ENCODE results near the gene ADGB.

The ADGB gene

DNA sequence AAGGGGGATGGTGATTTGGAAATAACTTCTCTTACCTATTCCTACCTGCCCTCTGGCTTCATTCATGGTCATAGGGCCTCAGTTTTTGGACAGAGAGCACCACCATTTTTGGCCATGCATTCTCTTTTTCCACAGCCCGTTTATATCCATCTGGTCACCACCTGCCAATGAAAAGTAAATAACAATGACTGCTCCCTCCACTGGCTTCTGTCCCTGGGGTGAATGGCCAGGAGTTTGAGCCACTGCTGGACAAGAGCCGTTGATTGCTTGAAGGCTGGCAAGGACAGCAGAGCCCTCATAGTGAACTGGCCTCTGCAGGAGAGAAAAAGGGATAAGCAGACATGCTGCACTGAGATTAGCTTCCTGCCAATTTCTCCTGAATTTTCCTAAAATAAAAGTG is 261.8 kb downstream of the ADGB start:
- Histone ChIP-seq H3K4me3 (ENCODE audit: low read length in 2 of 2) (no peak overlapping the region), H3K4me1 (ENCODE audit: control insufficient read depth, insufficient read depth, low read length) (peaks cover 4% of the 10 kb centered on the region), H3K27ac (ENCODE audit: low read length) (no peak overlapping the region)

GRCh38 chr6:146861029-146861563 is 262.3 kb downstream of the ADGB start:
- Histone ChIP-seq H3K27ac (ENCODE audit: low read length) (no peak overlapping the region), H3K27me3 (ENCODE audit: control insufficient read depth in 1 of 2, insufficient read depth in 2 of 2, low read length in 2 of 2) (no peaks in the 10 kb centered on the region), H3K4me1 (ENCODE audit: control insufficient read depth, insufficient read depth, low read length) (peaks cover 4% of the 10 kb centered on the region), H3K4me3 (ENCODE audit: low read length in 2 of 2) (no peak overlapping the region), H3K36me3 (ENCODE audit: control insufficient read depth in 2 of 2, insufficient read depth in 2 of 2, low read length in 2 of 2) (no peaks in the 10 kb centered on the region), H3K9me3 (ENCODE audit: control insufficient read depth in 2 of 2, low read length in 2 of 2) (no peaks in the 10 kb centered on the region), H3K9ac (ENCODE audit: low read length in 2 of 2) (no peak overlapping the region)

More for the DNA sequence above, 261.8 kb downstream of the ADGB start:
- no peak overlapping the region for H3K9ac ChIP-seq (ENCODE audit: low read length in 2 of 2)
- H3K36me3 ChIP-seq (ENCODE audit: control insufficient read depth in 2 of 2, insufficient read depth in 2 of 2, low read length in 2 of 2), result no peaks in the 10 kb centered on the region
- H3K9me3 ChIP-seq (ENCODE audit: control insufficient read depth in 2 of 2, low read length in 2 of 2), result no peaks in the 10 kb centered on the region
- H3K27me3 ChIP-seq (ENCODE audit: control insufficient read depth in 1 of 2, insufficient read depth in 2 of 2, low read length in 2 of 2), result no peaks in the 10 kb centered on the region

DNA sequence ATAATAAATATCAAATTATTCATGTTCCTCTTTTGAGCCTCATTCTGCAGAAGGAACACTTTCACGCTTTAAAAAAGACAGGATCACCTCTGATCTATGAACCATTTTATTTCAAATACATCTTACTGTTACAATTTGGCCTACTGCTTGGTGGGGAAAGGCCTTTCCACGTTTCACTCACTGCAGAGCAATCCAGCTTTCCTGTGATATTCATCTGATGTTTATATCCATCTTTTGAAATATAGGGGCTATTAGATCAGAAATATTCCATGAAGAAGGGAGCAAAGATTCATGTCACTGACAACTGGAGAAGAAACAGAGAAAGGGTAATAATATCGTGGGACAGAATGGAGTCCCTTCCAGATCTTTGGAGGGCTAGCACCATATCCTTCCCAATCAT is 262.9 kb downstream of the ADGB start:
- H3K4me3 ChIP-seq (ENCODE audit: low read length in 2 of 2), result no peak overlapping the region
- H3K27me3 ChIP-seq (ENCODE audit: control insufficient read depth in 1 of 2, insufficient read depth in 2 of 2, low read length in 2 of 2), result no peaks in the 10 kb centered on the region
- H3K36me3 ChIP-seq (ENCODE audit: control insufficient read depth in 2 of 2, insufficient read depth in 2 of 2, low read length in 2 of 2), result no peaks in the 10 kb centered on the region
- H3K4me1 ChIP-seq (ENCODE audit: control insufficient read depth, insufficient read depth, low read length), result peaks cover 4% of the 10 kb centered on the region
- no peak overlapping the region for H3K27ac ChIP-seq (ENCODE audit: low read length)
- H3K9me3 ChIP-seq (ENCODE audit: control insufficient read depth in 2 of 2, low read length in 2 of 2), result no peaks in the 10 kb centered on the region
- no peak overlapping the region for H3K9ac ChIP-seq (ENCODE audit: low read length in 2 of 2)

DNA sequence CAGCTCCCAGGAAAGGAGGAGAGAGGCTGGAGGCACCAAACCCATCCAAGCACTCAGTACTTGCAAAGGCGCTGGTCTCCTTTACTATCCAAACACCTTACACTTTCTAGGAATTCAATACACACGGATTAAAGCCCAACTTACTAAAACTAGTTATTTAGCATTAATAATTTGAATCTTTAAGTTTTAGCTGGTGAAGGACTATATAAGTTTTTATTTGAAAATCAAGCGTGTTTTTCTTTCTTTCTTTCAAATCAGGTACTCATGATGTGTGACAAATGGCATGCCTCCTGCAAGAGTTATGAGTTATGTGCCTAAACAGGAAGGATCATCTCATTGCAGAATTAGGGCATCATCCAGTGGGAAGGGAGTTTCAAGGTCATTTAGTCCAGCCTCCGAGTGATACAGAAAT is 263.7 kb downstream of the ADGB start:
- peaks cover 4% of the 10 kb centered on the region for H3K4me1 ChIP-seq (ENCODE audit: control insufficient read depth, insufficient read depth, low read length)
- no peak overlapping the region for H3K9ac ChIP-seq (ENCODE audit: low read length in 2 of 2)
- no peaks in the 10 kb centered on the region for H3K36me3 ChIP-seq (ENCODE audit: control insufficient read depth in 2 of 2, insufficient read depth in 2 of 2, low read length in 2 of 2)
- no peak overlapping the region for H3K27ac ChIP-seq (ENCODE audit: low read length)
- no peaks in the 10 kb centered on the region for H3K27me3 ChIP-seq (ENCODE audit: control insufficient read depth in 1 of 2, insufficient read depth in 2 of 2, low read length in 2 of 2)
- no peaks in the 10 kb centered on the region for H3K9me3 ChIP-seq (ENCODE audit: control insufficient read depth in 2 of 2, low read length in 2 of 2)
- no peak overlapping the region for H3K4me3 ChIP-seq (ENCODE audit: low read length in 2 of 2)

DNA sequence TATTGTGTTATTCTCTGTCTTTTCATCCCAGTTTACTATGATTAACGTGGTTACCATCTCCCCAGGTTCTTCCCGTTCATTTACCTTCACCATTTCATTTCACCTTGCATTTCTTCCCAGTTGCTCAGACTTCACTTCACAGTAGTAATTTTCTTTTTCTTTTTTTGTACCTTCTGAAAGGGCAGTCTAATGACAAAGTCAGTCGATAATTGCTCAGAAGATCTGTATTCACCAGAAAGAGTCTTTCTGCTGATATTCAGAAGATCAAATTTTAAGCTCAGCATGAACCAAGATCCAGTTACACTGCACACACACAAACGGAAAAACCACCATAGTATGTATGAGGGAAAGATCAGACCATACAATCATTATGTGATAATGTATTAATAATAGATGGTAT is 265.5 kb downstream of the ADGB start:
- Histone ChIP-seq H3K27ac (ENCODE audit: low read length) (no peak overlapping the region), H3K9ac (ENCODE audit: low read length in 2 of 2) (no peak overlapping the region), H3K9me3 (ENCODE audit: control insufficient read depth in 2 of 2, low read length in 2 of 2) (no peaks in the 10 kb centered on the region), H3K4me3 (ENCODE audit: low read length in 2 of 2) (no peak overlapping the region), H3K27me3 (ENCODE audit: control insufficient read depth in 1 of 2, insufficient read depth in 2 of 2, low read length in 2 of 2) (no peaks in the 10 kb centered on the region), H3K4me1 (ENCODE audit: control insufficient read depth, insufficient read depth, low read length) (no peaks in the 10 kb centered on the region), H3K36me3 (ENCODE audit: control insufficient read depth in 2 of 2, insufficient read depth in 2 of 2, low read length in 2 of 2) (no peaks in the 10 kb centered on the region)

DNA sequence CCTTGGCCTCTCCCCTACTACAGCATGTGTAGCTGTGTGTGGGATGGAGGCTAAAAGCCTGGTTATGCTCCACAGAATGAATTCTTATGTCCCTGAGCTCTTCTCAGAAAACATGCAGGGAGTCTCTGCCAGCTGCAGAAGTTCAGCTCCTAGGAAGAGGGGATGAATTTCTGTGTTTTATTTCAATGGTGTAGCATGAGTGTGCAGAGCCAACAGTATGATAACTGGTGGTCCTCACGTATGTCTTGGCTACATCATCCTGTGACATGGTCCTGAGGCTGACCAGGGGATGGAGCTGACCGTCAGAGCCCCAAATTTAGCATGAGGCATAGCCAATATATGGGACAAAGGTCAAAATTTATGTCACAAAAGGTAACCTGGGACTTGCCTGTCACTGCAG is 266.1 kb downstream of the ADGB start:
- Histone ChIP-seq H3K9ac (ENCODE audit: low read length in 2 of 2) (no peak overlapping the region), H3K9me3 (ENCODE audit: control insufficient read depth in 2 of 2, low read length in 2 of 2) (no peaks in the 10 kb centered on the region), H3K27me3 (ENCODE audit: control insufficient read depth in 1 of 2, insufficient read depth in 2 of 2, low read length in 2 of 2) (no peaks in the 10 kb centered on the region), H3K27ac (ENCODE audit: low read length) (no peak overlapping the region), H3K4me1 (ENCODE audit: control insufficient read depth, insufficient read depth, low read length) (no peaks in the 10 kb centered on the region), H3K4me3 (ENCODE audit: low read length in 2 of 2) (no peak overlapping the region), H3K36me3 (ENCODE audit: control insufficient read depth in 2 of 2, insufficient read depth in 2 of 2, low read length in 2 of 2) (no peaks in the 10 kb centered on the region)
